ENCODE data around the gene CNOT6. TPM values are rescaled to one million over a fixed set of nuclear protein-coding genes. Genes with fewer than 3 reads are reported as not detected.
"Not testable (repeated sequence)": the region's sequence is repeated elsewhere in the genome, so short reads cannot be mapped to it uniquely, and the experiment has no call there.

CNOT6 gene
- total and polyA plus RNA-seq, 4 donors: 8.7 to 51.1 (median 14.8) TPM

- WGBS, 2 donors: 36 to 43% methylated on average over 3 of the region's 3 CpGs
- peaks cover 0 to 14% (median 1%) of the 10 kb centered on the region in 4 donors for H3K36me3 ChIP-seq (ENCODE audit: control insufficient read depth in 4 of 4, insufficient read depth in 4 of 4, low read length in 4 of 4)
- ATAC-seq (ENCODE audit: insufficient read depth, low FRiP score): no peak
- H3K4me1 ChIP-seq (ENCODE audit: control insufficient read depth in 5 of 5, insufficient read depth in 5 of 5, low read length in 5 of 5): peaks cover 10 to 21% (median 17%) of the 10 kb centered on the region in 5 donors
- H3K9ac ChIP-seq (ENCODE audit: insufficient read depth in 1 of 2, low read length in 2 of 2): no peak overlapping the region
- no peak overlapping the region for H3K27ac ChIP-seq (ENCODE audit: low read depth in 1 of 2, low read length in 1 of 2)
- DNase-seq: no peak
- no peak overlapping the region for H3K4me3 ChIP-seq
- H3K27me3 ChIP-seq (ENCODE audit: control insufficient read depth in 3 of 3, insufficient read depth in 3 of 3, low read length in 2 of 3): no peaks in the 10 kb centered on the region
- peaks cover 0 to 2% (median 0%) of the 10 kb centered on the region in 4 donors for H3K9me3 ChIP-seq (ENCODE audit: control insufficient read depth in 4 of 4, insufficient read depth in 3 of 4, low read length in 3 of 4)
- TF ChIP-seq, protein P1, sequence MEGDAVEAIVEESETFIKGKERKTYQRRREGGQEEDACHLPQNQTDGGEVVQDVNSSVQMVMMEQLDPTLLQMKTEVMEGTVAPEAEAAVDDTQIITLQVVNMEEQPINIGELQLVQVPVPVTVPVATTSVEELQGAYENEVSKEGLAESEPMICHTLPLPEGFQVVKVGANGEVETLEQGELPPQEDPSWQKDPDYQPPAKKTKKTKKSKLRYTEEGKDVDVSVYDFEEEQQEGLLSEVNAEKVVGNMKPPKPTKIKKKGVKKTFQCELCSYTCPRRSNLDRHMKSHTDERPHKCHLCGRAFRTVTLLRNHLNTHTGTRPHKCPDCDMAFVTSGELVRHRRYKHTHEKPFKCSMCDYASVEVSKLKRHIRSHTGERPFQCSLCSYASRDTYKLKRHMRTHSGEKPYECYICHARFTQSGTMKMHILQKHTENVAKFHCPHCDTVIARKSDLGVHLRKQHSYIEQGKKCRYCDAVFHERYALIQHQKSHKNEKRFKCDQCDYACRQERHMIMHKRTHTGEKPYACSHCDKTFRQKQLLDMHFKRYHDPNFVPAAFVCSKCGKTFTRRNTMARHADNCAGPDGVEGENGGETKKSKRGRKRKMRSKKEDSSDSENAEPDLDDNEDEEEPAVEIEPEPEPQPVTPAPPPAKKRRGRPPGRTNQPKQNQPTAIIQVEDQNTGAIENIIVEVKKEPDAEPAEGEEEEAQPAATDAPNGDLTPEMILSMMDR (IDR thresholded peaks at IDR 0.05; ENCODE audit: control extremely low read depth, extremely low read depth): no peak
Observed at GRCh38 chr5:180499684-180500083, 5.5 kb downstream of the CNOT6 start.

DNA sequence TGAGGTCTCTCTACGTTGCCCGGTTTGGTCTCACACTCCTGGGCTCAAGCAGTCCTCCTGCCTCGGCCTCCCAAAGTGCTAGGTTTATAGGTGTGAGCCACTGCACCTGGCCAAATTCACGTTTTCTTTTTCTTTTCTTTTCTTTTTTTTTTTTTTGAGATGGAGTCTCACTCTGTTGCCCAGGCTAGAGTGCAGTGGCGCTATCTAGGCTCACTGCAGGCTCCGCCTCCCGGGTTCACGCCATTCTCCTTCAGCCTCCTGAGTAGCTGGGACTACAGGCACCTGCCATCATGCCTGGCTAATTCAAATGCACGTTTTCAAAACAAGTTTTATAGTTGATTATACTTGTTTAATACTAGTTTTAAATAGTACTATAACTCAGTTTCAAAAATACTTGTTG is 6.1 kb downstream of the CNOT6 start:
- H3K4me3 ChIP-seq; H3K27ac ChIP-seq (ENCODE audit: low read depth in 1 of 2, low read length in 1 of 2); DNase-seq; H3K9ac ChIP-seq (ENCODE audit: insufficient read depth in 1 of 2, low read length in 2 of 2); H3K27me3 ChIP-seq (ENCODE audit: control insufficient read depth in 3 of 3, insufficient read depth in 3 of 3, low read length in 2 of 3); ATAC-seq (ENCODE audit: insufficient read depth, low FRiP score); H3K9me3 ChIP-seq (ENCODE audit: control insufficient read depth in 4 of 4, insufficient read depth in 3 of 4, low read length in 3 of 4): not testable (repeated sequence)
- peaks cover 0 to 14% (median 1%) of the 10 kb centered on the region in 4 donors for H3K36me3 ChIP-seq (ENCODE audit: control insufficient read depth in 4 of 4, insufficient read depth in 4 of 4, low read length in 4 of 4)
- WGBS, 2 donors: 94 to 97% methylated on average over 9 of the region's 9 CpGs
- H3K4me1 ChIP-seq (ENCODE audit: control insufficient read depth in 5 of 5, insufficient read depth in 5 of 5, low read length in 5 of 5): peaks cover 9 to 20% (median 16%) of the 10 kb centered on the region in 5 donors

DNA sequence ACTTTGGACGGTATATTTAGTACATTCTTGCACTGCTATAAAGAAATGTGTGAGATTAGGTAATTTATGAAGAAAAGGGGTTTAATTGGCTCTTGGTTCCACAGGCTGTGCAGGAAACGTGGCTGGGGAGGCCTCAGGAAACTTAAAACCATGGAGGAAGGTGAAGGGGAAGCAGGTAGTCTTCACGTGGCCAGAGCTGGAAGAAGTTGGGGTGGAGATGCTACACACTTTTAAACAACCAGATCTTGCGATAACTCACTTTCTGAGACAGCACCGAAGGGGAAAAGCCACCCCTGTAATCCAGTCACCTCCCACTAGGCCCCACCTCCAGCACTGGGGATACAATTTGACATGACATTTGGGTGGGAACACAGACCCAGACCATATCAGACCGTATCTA is 13.5 kb downstream of the CNOT6 start:
- ATAC-seq (ENCODE audit: insufficient read depth, low FRiP score) (no peak), DNase-seq (no peak)
- no peaks in the 10 kb centered on the region for H3K4me1 ChIP-seq (ENCODE audit: control insufficient read depth in 5 of 5, insufficient read depth in 5 of 5, low read length in 5 of 5)
- no peak overlapping the region for H3K4me3 ChIP-seq
- no peak overlapping the region for H3K9ac ChIP-seq (ENCODE audit: insufficient read depth in 1 of 2, low read length in 2 of 2)
- H3K27me3 ChIP-seq (ENCODE audit: control insufficient read depth in 3 of 3, insufficient read depth in 3 of 3, low read length in 2 of 3): no peaks in the 10 kb centered on the region
- TF ChIP-seq, protein P1 (IDR thresholded peaks at IDR 0.05; ENCODE audit: control extremely low read depth, extremely low read depth): no peak
- H3K36me3 ChIP-seq (ENCODE audit: control insufficient read depth in 4 of 4, insufficient read depth in 4 of 4, low read length in 4 of 4): peaks cover 0 to 2% (median 0%) of the 10 kb centered on the region in 4 donors
- 39 to 67% methylated on average over 6 of the region's 6 CpGs for WGBS, 2 donors
- no peak overlapping the region for H3K27ac ChIP-seq (ENCODE audit: low read depth in 1 of 2, low read length in 1 of 2)
- H3K9me3 ChIP-seq (ENCODE audit: control insufficient read depth in 4 of 4, insufficient read depth in 3 of 4, low read length in 3 of 4): no peaks in the 10 kb centered on the region

DNA sequence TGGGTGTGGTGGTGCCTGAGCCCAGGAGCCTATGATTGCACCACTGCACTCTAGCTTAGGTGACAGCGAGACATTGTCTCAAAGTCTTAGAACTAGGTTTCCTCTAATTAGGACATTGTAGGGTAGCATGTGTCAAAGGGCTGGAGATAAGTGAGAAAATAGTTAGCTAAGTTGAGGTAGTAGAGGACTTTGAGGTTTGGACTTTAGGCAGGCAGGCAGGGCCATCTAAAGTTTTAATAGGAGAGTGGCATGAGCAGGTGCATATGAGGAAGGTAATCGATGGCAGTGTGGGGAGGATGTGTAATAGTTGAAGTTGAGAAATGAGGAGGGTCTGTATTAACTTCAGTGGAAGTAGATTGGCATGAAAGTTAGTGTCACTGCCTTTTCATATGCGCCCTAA is 21.1 kb downstream of the CNOT6 start:
- Histone ChIP-seq H3K9me3 (ENCODE audit: control insufficient read depth in 4 of 4, insufficient read depth in 3 of 4, low read length in 3 of 4) (no peaks in the 10 kb centered on the region), H3K27me3 (ENCODE audit: control insufficient read depth in 3 of 3, insufficient read depth in 3 of 3, low read length in 2 of 3) (no peaks in the 10 kb centered on the region), H3K4me1 (ENCODE audit: control insufficient read depth in 5 of 5, insufficient read depth in 5 of 5, low read length in 5 of 5) (peaks cover 0 to 6% (median 0%) of the 10 kb centered on the region in 5 donors), H3K9ac (ENCODE audit: insufficient read depth in 1 of 2, low read length in 2 of 2) (no peak overlapping the region), H3K36me3 (ENCODE audit: control insufficient read depth in 4 of 4, insufficient read depth in 4 of 4, low read length in 4 of 4) (peaks cover 0 to 2% (median 0%) of the 10 kb centered on the region in 4 donors), H3K27ac (ENCODE audit: low read depth in 1 of 2, low read length in 1 of 2) (no peak overlapping the region), H3K4me3 (no peak overlapping the region)
- no peak for DNase-seq
- 61 to 90% methylated on average over 3 of the region's 3 CpGs for whole genome bisulfite sequencing, 2 donors
- ATAC-seq (ENCODE audit: insufficient read depth, low FRiP score): no peak
- TF ChIP-seq, protein P1 (IDR thresholded peaks at IDR 0.05; ENCODE audit: control extremely low read depth, extremely low read depth): no peak

GRCh38 chr5:180515974-180516373 is 21.8 kb downstream of the CNOT6 start:
- not testable (repeated sequence) for H3K27ac ChIP-seq (ENCODE audit: low read depth in 1 of 2, low read length in 1 of 2); DNase-seq; H3K4me3 ChIP-seq; H3K36me3 ChIP-seq (ENCODE audit: control insufficient read depth in 4 of 4, insufficient read depth in 4 of 4, low read length in 4 of 4); H3K27me3 ChIP-seq (ENCODE audit: control insufficient read depth in 3 of 3, insufficient read depth in 3 of 3, low read length in 2 of 3); H3K9me3 ChIP-seq (ENCODE audit: control insufficient read depth in 4 of 4, insufficient read depth in 3 of 4, low read length in 3 of 4); H3K4me1 ChIP-seq (ENCODE audit: control insufficient read depth in 5 of 5, insufficient read depth in 5 of 5, low read length in 5 of 5); H3K9ac ChIP-seq (ENCODE audit: insufficient read depth in 1 of 2, low read length in 2 of 2); ATAC-seq (ENCODE audit: insufficient read depth, low FRiP score)
- WGBS, 2 donors: 97 to 98% methylated on average over 7 of the region's 7 CpGs

Measured in lung (tissue), 12 donors.